MV-4-11 (cell line): ENCODE results near the gene RBM28.
"Not testable (repeated sequence)": the region's sequence is repeated elsewhere in the genome, so short reads cannot be mapped to it uniquely, and the experiment has no call there.

ENCODE experiments used
- DNase-seq: peaks from one replicate; lab custom pipeline; 2025; lab: John Stamatoyannopoulos, UW

Gene RBM28

GRCh38 chr7:128287556-128287955, 56.2 kb downstream of the RBM28 start:
- DNase-seq = no peak

- no peak for DNase-seq
Observed at GRCh38 chr7:128284102-128284501, 59.6 kb downstream of the RBM28 start.

GRCh38 chr7:128281605-128282380, 61.9 kb downstream of the RBM28 start:
- DNase-seq = no peak

- not testable (repeated sequence) for DNase-seq
Observed at GRCh38 chr7:128280451-128280850, 63.3 kb downstream of the RBM28 start.

- no peak for DNase-seq
Observed at GRCh38 chr7:128279124-128279713, 64.5 kb downstream of the RBM28 start.

GRCh38 chr7:128278366-128278765, 65.3 kb downstream of the RBM28 start:
- no peak for DNase-seq

- no peak for DNase-seq
Observed at GRCh38 chr7:128275681-128276080, 68.0 kb downstream of the RBM28 start.

- DNase-seq = no peak
Observed at GRCh38 chr7:128274884-128275603, 68.7 kb downstream of the RBM28 start.

GRCh38 chr7:128274246-128274883, 69.3 kb downstream of the RBM28 start:
- DNase-seq = no peak

- DNase-seq = no peak
Observed at GRCh38 chr7:128271942-128272481, 71.7 kb downstream of the RBM28 start.

GRCh38 chr7:128271471-128271941, 72.2 kb downstream of the RBM28 start:
- no peak for DNase-seq

GRCh38 chr7:128270826-128271272, 72.9 kb downstream of the RBM28 start:
- no peak for DNase-seq

- no peak for DNase-seq
Observed at GRCh38 chr7:128268233-128268632, 75.5 kb downstream of the RBM28 start.

GRCh38 chr7:128267595-128267924, 76.1 kb downstream of the RBM28 start:
- DNase-seq = no peak

GRCh38 chr7:128266883-128267594, 76.7 kb downstream of the RBM28 start:
- no peak for DNase-seq

GRCh38 chr7:128266529-128266882, 77.2 kb downstream of the RBM28 start:
- DNase-seq = no peak

- no peak for DNase-seq
Observed at GRCh38 chr7:128265906-128266300, 77.8 kb downstream of the RBM28 start.

- DNase-seq = no peak
Observed at GRCh38 chr7:128265156-128265905, 78.4 kb downstream of the RBM28 start.

GRCh38 chr7:128264477-128264876, 79.2 kb downstream of the RBM28 start:
- DNase-seq = no peak

GRCh38 chr7:128263420-128263819, 80.3 kb downstream of the RBM28 start:
- no peak for DNase-seq
